ENCODE data around the gene TBC1D8. TPM values are rescaled to one million over a fixed set of nuclear protein-coding genes. Genes with fewer than 3 reads are reported as not detected.

TBC1D8 gene
- total RNA-seq, 1 donor from 2014 or later = 52.3 TPM

GRCh38 chr2:100983684-100984310, 167.4 kb downstream of the TBC1D8 start:
- DNase-seq (ENCODE audit: extremely low read depth, low read depth, low spot score) = no peak

GRCh38 chr2:100983201-100983600, 168.0 kb downstream of the TBC1D8 start:
- no peak for DNase-seq (ENCODE audit: extremely low read depth, low read depth, low spot score)

GRCh38 chr2:100982431-100982861, 168.7 kb downstream of the TBC1D8 start:
- no peak for DNase-seq (ENCODE audit: extremely low read depth, low read depth, low spot score)

- no peak for DNase-seq (ENCODE audit: extremely low read depth, low read depth, low spot score)
Observed at GRCh38 chr2:100981011-100981410, 170.2 kb downstream of the TBC1D8 start.

- no peak for DNase-seq (ENCODE audit: extremely low read depth, low read depth, low spot score)
Observed at GRCh38 chr2:100980046-100980445, 171.1 kb downstream of the TBC1D8 start.

GRCh38 chr2:100978582-100979191, 172.5 kb downstream of the TBC1D8 start:
- no peak for DNase-seq (ENCODE audit: extremely low read depth, low read depth, low spot score)

GRCh38 chr2:100977511-100977910, 173.7 kb downstream of the TBC1D8 start:
- no peak for DNase-seq (ENCODE audit: extremely low read depth, low read depth, low spot score)

GRCh38 chr2:100976645-100977391, 174.4 kb downstream of the TBC1D8 start:
- DNase-seq (ENCODE audit: extremely low read depth, low read depth, low spot score) = no peak

- DNase-seq (ENCODE audit: extremely low read depth, low read depth, low spot score) = no peak
Observed at GRCh38 chr2:100976061-100976460, 175.1 kb downstream of the TBC1D8 start.

GRCh38 chr2:100975521-100975785, 175.7 kb downstream of the TBC1D8 start:
- DNase-seq (ENCODE audit: extremely low read depth, low read depth, low spot score) = no peak

- no peak for DNase-seq (ENCODE audit: extremely low read depth, low read depth, low spot score)
Observed at GRCh38 chr2:100974712-100975520, 176.3 kb downstream of the TBC1D8 start.

GRCh38 chr2:100972452-100972851, 178.7 kb downstream of the TBC1D8 start:
- DNase-seq (ENCODE audit: extremely low read depth, low read depth, low spot score) = no peak

- DNase-seq (ENCODE audit: extremely low read depth, low read depth, low spot score) = no peak
Observed at GRCh38 chr2:100971221-100971620, 180.0 kb downstream of the TBC1D8 start.

- DNase-seq (ENCODE audit: extremely low read depth, low read depth, low spot score) = no peak
Observed at GRCh38 chr2:100969998-100970397, 181.2 kb downstream of the TBC1D8 start.

- no peak for DNase-seq (ENCODE audit: extremely low read depth, low read depth, low spot score)
Observed at GRCh38 chr2:100968146-100969145, 182.7 kb downstream of the TBC1D8 start.

GRCh38 chr2:100967716-100968115, 183.5 kb downstream of the TBC1D8 start:
- DNase-seq (ENCODE audit: extremely low read depth, low read depth, low spot score) = no peak

- DNase-seq (ENCODE audit: extremely low read depth, low read depth, low spot score) = no peak
Observed at GRCh38 chr2:100965596-100965995, 185.6 kb downstream of the TBC1D8 start.

- no peak for DNase-seq (ENCODE audit: extremely low read depth, low read depth, low spot score)
Observed at GRCh38 chr2:100964681-100965169, 186.5 kb downstream of the TBC1D8 start.

GRCh38 chr2:100964222-100964621, 187.0 kb downstream of the TBC1D8 start:
- DNase-seq (ENCODE audit: extremely low read depth, low read depth, low spot score) = no peak

- DNase-seq (ENCODE audit: extremely low read depth, low read depth, low spot score) = no peak
Observed at GRCh38 chr2:100963026-100963375, 188.2 kb downstream of the TBC1D8 start.

Measured in glomerular endothelial cell (primary cell).